Retinal pigment epithelial cell (primary cell): ENCODE measurements around the gene TRIM8.
A peak's percentile ranks its signal among the peaks of the same experiment; 100 is the strongest.

ENCODE experiments used
- DNase-seq: peaks from one replicate; pipeline ENCODE4 v3.0.0-alpha.2; 2010; ENCODE audit warnings: low read depth
- H3K4me3 ChIP-seq: 2 replicates; pipeline ENCODE4 v1.5.1; 2011; ENCODE audit warnings: mild to moderate bottlenecking, low read length, control low read depth, moderate library complexity
- CTCF ChIP-seq: conservative IDR thresholded peaks from 2 replicates; pipeline ENCODE4 v1.5.1; 2011; ENCODE audit warnings: low read depth, low read length, control low read depth, inconsistent platforms

The TRIM8 gene

GRCh38 chr10:102677331-102678067 lies 33.2 kb downstream of the TRIM8 start:
- DNase-seq = no peak
- no peak overlapping the region for H3K4me3 ChIP-seq
- TF ChIP-seq CTCF = no peak

- DNase-seq = no peak
- H3K4me3 ChIP-seq = no peak overlapping the region
- TF ChIP-seq CTCF = no peak
Observed at GRCh38 chr10:102678068-102678400, 33.8 kb downstream of the TRIM8 start.

- DNase-seq = peak; percentile 22
- TF ChIP-seq CTCF = peak; percentile 89
- no peak overlapping the region for H3K4me3 ChIP-seq
Observed at GRCh38 chr10:102678842-102679289, 34.6 kb downstream of the TRIM8 start.

GRCh38 chr10:102679596-102679995 lies 35.3 kb downstream of the TRIM8 start:
- no peak for TF ChIP-seq CTCF
- no peak overlapping the region for H3K4me3 ChIP-seq
- no peak for DNase-seq

GRCh38 chr10:102681696-102682095 lies 37.4 kb downstream of the TRIM8 start:
- DNase-seq = no peak
- TF ChIP-seq CTCF = no peak

GRCh38 chr10:102682416-102682815 lies 38.1 kb downstream of the TRIM8 start:
- H3K4me3 ChIP-seq = no peak overlapping the region
- no peak for TF ChIP-seq CTCF
- no peak for DNase-seq

More at GRCh38 chr10:102681696-102682095, 37.4 kb downstream of the TRIM8 start:
- no peak overlapping the region for H3K4me3 ChIP-seq

GRCh38 chr10:102682981-102683380 lies 38.7 kb downstream of the TRIM8 start:
- TF ChIP-seq CTCF = no peak
- H3K4me3 ChIP-seq = no peak overlapping the region
- no peak for DNase-seq
